NT2/D1 (cell line): ENCODE data around the gene RALGDS.

ENCODE experiments used
- SUZ12 ChIP-seq: IDR thresholded peaks from 2 replicates; pipeline ENCODE4 v1.6.1; 2011; ENCODE audit not compliant: insufficient read length, insufficient read depth; ENCODE audit errors: extremely low read depth
- YY1 ChIP-seq: IDR thresholded peaks from 2 replicates; pipeline ENCODE4 v1.6.1; 2011; ENCODE audit not compliant: insufficient read length, insufficient read depth
- ZNF274 ChIP-seq: IDR thresholded peaks from 2 replicates; pipeline ENCODE4 v1.6.1; 2011; ENCODE audit warnings: mild to moderate bottlenecking, low read depth, low read length

DNA sequence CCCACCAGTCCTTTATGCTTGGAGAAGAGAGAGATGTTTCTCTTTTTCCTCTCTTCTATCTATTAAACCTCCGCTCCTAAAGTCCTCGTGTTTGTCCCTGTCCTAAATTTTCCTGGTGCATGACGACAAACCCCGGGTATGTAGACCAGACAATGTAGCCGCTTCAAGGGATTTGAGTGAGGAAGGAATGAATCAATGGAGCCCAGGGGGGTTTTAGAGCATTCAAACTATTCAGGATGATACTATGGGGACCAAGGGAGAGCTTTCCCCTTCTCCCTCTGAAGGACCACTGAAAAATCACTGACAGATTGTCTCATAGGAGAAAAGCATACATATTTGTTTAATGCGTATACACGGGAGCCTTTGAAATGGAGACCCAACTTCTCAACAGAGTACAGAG lies 40.9 kb downstream of the RALGDS start:
- TF ChIP-seq YY1 (no peak), ZNF274 (no peak), SUZ12 (no peak)
